Ishikawa (cell line): ENCODE results near the gene CRTAP.

Experiments
- FOXM1 ChIP-seq: IDR thresholded peaks from 2 replicates; pipeline ENCODE4 v1.6.1; 2012; ENCODE audit warnings: low read depth, borderline replicate concordance
- YY1 ChIP-seq: IDR thresholded peaks from 2 replicates; pipeline ENCODE4 v1.6.1; 2012; ENCODE audit warnings: low read depth

- no peak for TF ChIP-seq YY1
- no peak for TF ChIP-seq FOXM1
These were observed 65.3 kb downstream of the CRTAP start for GRCh38 chr3:33179132-33179531.
